Trophoblast cell (in vitro differentiated cells and primary cell): Measurements from ENCODE around the gene MACROD2.
A peak's percentile ranks its signal among the peaks of the same experiment; 100 is the strongest.

Source experiments
- DNase-seq, 2 donors: peaks; one replicate each; pipeline ENCODE4 v3.0.0-alpha.2; 2016
- H2AFZ ChIP-seq: 2 replicates; pipeline ENCODE4 v1.6.1; 2013; ENCODE audit warnings: low read length, moderate library complexity, mild to moderate bottlenecking; ENCODE audit not compliant: insufficient read depth, poor library complexity
- H2AK5ac ChIP-seq: 2 replicates; pipeline ENCODE4 v1.6.1; 2013; ENCODE audit warnings: mild to moderate bottlenecking, low read length
- H2BK120ac ChIP-seq: 2 replicates; pipeline ENCODE4 v1.6.1; 2013; ENCODE audit warnings: low read length, mild to moderate bottlenecking, moderate library complexity; ENCODE audit not compliant: insufficient read depth, poor library complexity
- H2BK12ac ChIP-seq: 2 replicates; pipeline ENCODE4 v1.6.1; 2013; ENCODE audit warnings: mild to moderate bottlenecking, low read length, moderate library complexity
- H2BK5ac ChIP-seq: 2 replicates; pipeline ENCODE4 v1.6.1; 2013; ENCODE audit warnings: low read length, low read depth, moderate library complexity, mild to moderate bottlenecking; ENCODE audit not compliant: poor library complexity
- H3K14ac ChIP-seq: 2 replicates; pipeline ENCODE4 v1.6.1; 2013; ENCODE audit warnings: mild to moderate bottlenecking, low read length
- H3K18ac ChIP-seq: 2 replicates; pipeline ENCODE4 v1.6.1; 2013; ENCODE audit warnings: mild to moderate bottlenecking, low read length
- H3K23ac ChIP-seq: 2 replicates; pipeline ENCODE4 v1.6.1; 2013; ENCODE audit warnings: low read length
- H3K27ac ChIP-seq: 2 replicates; pipeline ENCODE4 v1.5.1; 2013; ENCODE audit warnings: low read depth, mild to moderate bottlenecking, inconsistent platforms, low read length, moderate library complexity
- H3K27me3 ChIP-seq: 2 replicates; pipeline ENCODE4 v1.6.1; 2013; ENCODE audit warnings: inconsistent platforms, mild to moderate bottlenecking, low read length, moderate library complexity; ENCODE audit not compliant: insufficient read depth
- H3K36me3 ChIP-seq, 2 experiments: 1 replicate in 1 of 2; 2 replicates in 1 of 2; pipeline ENCODE4 v1.6.1; 2013; ENCODE audit warnings: low read length in 2 of 2, mild to moderate bottlenecking in 2 of 2, moderate library complexity in 1 of 2; ENCODE audit not compliant: insufficient read depth in 2 of 2, control insufficient read depth in 1 of 2
- H3K4ac ChIP-seq: 2 replicates; pipeline ENCODE4 v1.6.1; 2013; ENCODE audit warnings: low read depth, mild to moderate bottlenecking, low read length, moderate library complexity
- H3K4me1 ChIP-seq, 2 experiments: 1 replicate in 1 of 2; 2 replicates in 1 of 2; pipeline ENCODE4 v1.6.1; 2013; ENCODE audit warnings: low read length in 2 of 2, mild to moderate bottlenecking in 2 of 2, moderate library complexity in 1 of 2; ENCODE audit not compliant: insufficient read depth in 2 of 2, control insufficient read depth in 1 of 2
- H3K4me2 ChIP-seq: 2 replicates; pipeline ENCODE4 v1.6.1; 2013; ENCODE audit warnings: inconsistent platforms, mild to moderate bottlenecking, low read length, moderate library complexity
- H3K4me3 ChIP-seq: 2 replicates; pipeline ENCODE4 v1.5.1; 2013; ENCODE audit warnings: mild to moderate bottlenecking, low read depth, low read length, inconsistent platforms
- H3K79me1 ChIP-seq: one replicate; pipeline ENCODE4 v1.6.1; 2013; ENCODE audit warnings: low read length
- H3K79me2 ChIP-seq: 2 replicates; pipeline ENCODE4 v1.6.1; 2013; ENCODE audit warnings: low read length, mild to moderate bottlenecking; ENCODE audit not compliant: control insufficient read depth, insufficient read depth, poor library complexity
- H3K9ac ChIP-seq: 2 replicates; pipeline ENCODE4 v1.6.1; 2013; ENCODE audit warnings: mild to moderate bottlenecking, low read length
- H3K9me3 ChIP-seq: 2 replicates; pipeline ENCODE4 v1.6.1; 2013; ENCODE audit warnings: low read depth, mild to moderate bottlenecking, control low read depth, inconsistent platforms, low read length; ENCODE audit not compliant: insufficient read depth
- H4K12ac ChIP-seq: 2 replicates; pipeline ENCODE4 v1.6.1; 2013; ENCODE audit warnings: low read depth, mild to moderate bottlenecking, low read length, moderate library complexity
- H4K8ac ChIP-seq: 2 replicates; pipeline ENCODE4 v1.6.1; 2013; ENCODE audit warnings: low read depth, mild to moderate bottlenecking, low read length, moderate library complexity
- H4K91ac ChIP-seq: one replicate; pipeline ENCODE4 v1.6.1; 2013; ENCODE audit warnings: low read depth, mild to moderate bottlenecking, low read length, moderate library complexity
- WGBS: extraction: QIAGEN DNeasy Blood & Tissue Kit; methylation state at CpG from one replicate; pipeline ENCODE4 v1.1.7; 2013; ENCODE audit warnings: missing lambda C conversion rate; ENCODE audit not compliant: insufficient read length, insufficient coverage; ENCODE audit errors: extremely low coverage; 5-methylcytosine and 5-hydroxymethylcytosine counted together

Gene MACROD2

GRCh38 chr20:15899967-15900366 is 1904.7 kb downstream of the MACROD2 start:
- no peak for DNase-seq
- no peak overlapping the region for H3K4ac ChIP-seq
- H3K9me3 ChIP-seq, result no peaks in the 10 kb centered on the region
- H2BK120ac ChIP-seq, result no peak overlapping the region
- no peaks in the 10 kb centered on the region for H3K36me3 ChIP-seq
- H4K8ac ChIP-seq, result no peak overlapping the region
- H3K23ac ChIP-seq, result no peak overlapping the region
- H3K79me2 ChIP-seq, result no peaks in the 10 kb centered on the region
- no peak overlapping the region for H2BK5ac ChIP-seq
- H3K4me1 ChIP-seq, result no peaks in the 10 kb centered on the region
- H4K91ac ChIP-seq, result no peak overlapping the region
- H3K4me2 ChIP-seq, result no peak overlapping the region
- no peak overlapping the region for H2BK12ac ChIP-seq
- H3K4me3 ChIP-seq, result no peak overlapping the region
- no peak overlapping the region for H3K18ac ChIP-seq
- no peak overlapping the region for H2AK5ac ChIP-seq
- H3K79me1 ChIP-seq, result no peaks in the 10 kb centered on the region
- H3K27ac ChIP-seq, result no peak overlapping the region
- H3K27me3 ChIP-seq, result no peaks in the 10 kb centered on the region
- H4K12ac ChIP-seq, result no peak overlapping the region
- no peak overlapping the region for H3K9ac ChIP-seq
- no peak overlapping the region for H3K14ac ChIP-seq
- WGBS, result no CpG with 5 or more reads among the region's 4 CpGs
- no peak overlapping the region for H2AFZ ChIP-seq

- H4K91ac ChIP-seq, result no peak overlapping the region
- no peak overlapping the region for H3K4me3 ChIP-seq
- H3K4me2 ChIP-seq, result no peak overlapping the region
- no peak overlapping the region for H2AFZ ChIP-seq
- no peak overlapping the region for H4K12ac ChIP-seq
- H2BK5ac ChIP-seq, result no peak overlapping the region
- H4K8ac ChIP-seq, result no peak overlapping the region
- no peak overlapping the region for H2BK120ac ChIP-seq
- H3K79me1 ChIP-seq, result no peaks in the 10 kb centered on the region
- no peaks in the 10 kb centered on the region for H3K79me2 ChIP-seq
- H3K36me3 ChIP-seq, result no peaks in the 10 kb centered on the region
- DNase-seq, result no peak
- H3K4me1 ChIP-seq, result no peaks in the 10 kb centered on the region
- no peaks in the 10 kb centered on the region for H3K9me3 ChIP-seq
- no peak overlapping the region for H3K27ac ChIP-seq
- no peak overlapping the region for H3K4ac ChIP-seq
- WGBS, result no CpG with 5 or more reads among the region's 1 CpG
- H2BK12ac ChIP-seq, result no peak overlapping the region
- no peak overlapping the region for H3K18ac ChIP-seq
- H3K14ac ChIP-seq, result no peak overlapping the region
- no peak overlapping the region for H3K9ac ChIP-seq
- H3K23ac ChIP-seq, result no peak overlapping the region
- H3K27me3 ChIP-seq, result no peaks in the 10 kb centered on the region
- H2AK5ac ChIP-seq, result no peak overlapping the region
These were observed 1905.1 kb downstream of the MACROD2 start for GRCh38 chr20:15900443-15900842.

- Histone ChIP-seq H3K18ac (no peak overlapping the region), H3K4ac (no peak overlapping the region), H3K14ac (no peak overlapping the region), H2BK5ac (no peak overlapping the region), H3K79me2 (no peaks in the 10 kb centered on the region), H2BK120ac (no peak overlapping the region), H3K4me1 (no peaks in the 10 kb centered on the region), H3K79me1 (no peaks in the 10 kb centered on the region), H3K27me3 (no peaks in the 10 kb centered on the region), H3K9ac (no peak overlapping the region), H3K9me3 (no peaks in the 10 kb centered on the region), H3K23ac (no peak overlapping the region), H4K8ac (no peak overlapping the region), H3K4me3 (no peak overlapping the region), H4K91ac (no peak overlapping the region), H2BK12ac (no peak overlapping the region), H2AFZ (no peak overlapping the region), H3K36me3 (no peaks in the 10 kb centered on the region), H4K12ac (no peak overlapping the region), H3K4me2 (no peak overlapping the region), H3K27ac (no peak overlapping the region), H2AK5ac (no peak overlapping the region)
- whole genome bisulfite sequencing, result no CpG with 5 or more reads among the region's 9 CpGs
- peak in 1 of 2 donors; percentile 5 for DNase-seq
These were observed 1907.2 kb downstream of the MACROD2 start for GRCh38 chr20:15902493-15902892.

GRCh38 chr20:15905661-15906060 is 1910.3 kb downstream of the MACROD2 start:
- DNase-seq, result no peak
- no peak overlapping the region for H2BK120ac ChIP-seq
- H3K79me1 ChIP-seq, result no peaks in the 10 kb centered on the region
- no peak overlapping the region for H2BK12ac ChIP-seq
- no peaks in the 10 kb centered on the region for H3K27me3 ChIP-seq
- H3K14ac ChIP-seq, result no peak overlapping the region
- no peak overlapping the region for H3K18ac ChIP-seq
- no peak overlapping the region for H3K4ac ChIP-seq
- H4K8ac ChIP-seq, result no peak overlapping the region
- no peak overlapping the region for H3K9ac ChIP-seq
- H3K36me3 ChIP-seq, result no peaks in the 10 kb centered on the region
- H4K91ac ChIP-seq, result no peak overlapping the region
- no peak overlapping the region for H2BK5ac ChIP-seq
- H2AFZ ChIP-seq, result no peak overlapping the region
- no peak overlapping the region for H2AK5ac ChIP-seq
- H3K27ac ChIP-seq, result no peak overlapping the region
- no CpG with 5 or more reads among the region's 3 CpGs for WGBS
- H3K9me3 ChIP-seq, result no peaks in the 10 kb centered on the region
- no peak overlapping the region for H4K12ac ChIP-seq
- no peak overlapping the region for H3K4me3 ChIP-seq
- H3K79me2 ChIP-seq, result no peaks in the 10 kb centered on the region
- H3K23ac ChIP-seq, result no peak overlapping the region
- no peak overlapping the region for H3K4me2 ChIP-seq
- H3K4me1 ChIP-seq, result no peaks in the 10 kb centered on the region
